Type B pancreatic cell (in vitro differentiated cells): ENCODE results near the gene ROR1. TPM values are rescaled to one million over a fixed set of nuclear protein-coding genes. Genes with fewer than 3 reads are reported as not detected.

Source experiments
- DNase-seq: peaks from one replicate; pipeline ENCODE4 v3.0.0; 2021; ENCODE audit warnings: mixed read lengths; ENCODE audit not compliant: unreplicated experiment; ENCODE audit errors: extremely low spot score
- H3K27ac Mint-ChIP-seq: 2 replicates; pipeline ENCODE4 v1.8.0; 2021; ENCODE audit warnings: mild to moderate bottlenecking, mixed read lengths
- H3K27me3 Mint-ChIP-seq: 2 replicates; pipeline ENCODE4 v1.8.0; 2021; ENCODE audit warnings: mixed read lengths
- H3K36me3 Mint-ChIP-seq: 2 replicates; pipeline ENCODE4 v1.8.0; 2021; ENCODE audit warnings: mixed read lengths
- H3K4me1 Mint-ChIP-seq: one replicate; pipeline ENCODE4 v1.8.0; 2021; ENCODE audit warnings: mixed read lengths; ENCODE audit not compliant: unreplicated experiment
- H3K4me3 Mint-ChIP-seq: 2 replicates; pipeline ENCODE4 v1.8.0; 2021; ENCODE audit warnings: mild to moderate bottlenecking, mixed read lengths
- H3K9me3 Mint-ChIP-seq: 2 replicates; pipeline ENCODE4 v1.8.0; 2021; ENCODE audit warnings: mixed read lengths
- total RNA-seq: library from RNA; stranded (reverse); gene quantifications from 2 replicates; pipeline ENCODE4 v1.2.1, GENCODE V29; 2021; ENCODE audit warnings: low replicate concordance
- TF ChIP-seq, protein P1 (sequence below): fragments of 200-600 bp; sonication (generic); conservative IDR thresholded peaks from 2 replicates; pipeline ENCODE4 v1.5.0; 2021; ENCODE audit warnings: antibody characterized with exemption, mild to moderate bottlenecking

ROR1 gene
- total RNA-seq, 1 donor from 2014 or later, result 32.0 TPM

DNA sequence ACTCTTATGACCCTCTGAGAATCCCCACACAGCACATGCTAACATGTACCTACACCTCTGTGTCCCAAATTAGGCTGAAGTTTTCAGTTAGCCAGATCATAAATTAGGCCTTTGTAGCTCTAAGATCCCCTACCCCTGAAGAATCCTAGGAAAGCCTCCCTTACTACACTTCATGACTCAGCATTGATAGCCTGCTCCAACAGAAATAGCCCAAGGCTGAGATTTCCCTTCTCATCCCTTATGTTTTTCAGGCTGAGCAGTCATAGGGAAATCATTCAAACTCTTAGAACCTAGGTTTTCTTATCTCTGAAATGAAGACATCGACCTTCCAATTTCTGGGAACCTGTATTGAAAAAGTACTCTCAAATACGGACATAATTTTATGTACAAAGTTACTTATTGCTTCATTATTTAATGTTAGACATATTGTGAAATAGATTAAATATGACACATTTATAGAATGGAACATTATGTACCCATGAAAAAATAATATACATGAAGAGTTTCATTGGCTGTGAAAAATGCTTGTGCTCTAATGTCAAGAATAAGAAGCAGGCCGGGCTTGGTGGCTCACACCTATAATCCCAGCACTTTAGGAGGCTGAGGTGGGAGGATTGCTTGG, 307.2 kb downstream of the ROR1 start:
- no peak for DNase-seq
- no peaks in the 10 kb centered on the region for H3K9me3 Mint-ChIP-seq
- H3K27ac Mint-ChIP-seq, result no peak overlapping the region
- no peaks in the 10 kb centered on the region for H3K36me3 Mint-ChIP-seq
- H3K4me1 Mint-ChIP-seq, result peaks cover 10% of the 10 kb centered on the region
- H3K4me3 Mint-ChIP-seq, result no peak overlapping the region
- TF ChIP-seq, protein P1, sequence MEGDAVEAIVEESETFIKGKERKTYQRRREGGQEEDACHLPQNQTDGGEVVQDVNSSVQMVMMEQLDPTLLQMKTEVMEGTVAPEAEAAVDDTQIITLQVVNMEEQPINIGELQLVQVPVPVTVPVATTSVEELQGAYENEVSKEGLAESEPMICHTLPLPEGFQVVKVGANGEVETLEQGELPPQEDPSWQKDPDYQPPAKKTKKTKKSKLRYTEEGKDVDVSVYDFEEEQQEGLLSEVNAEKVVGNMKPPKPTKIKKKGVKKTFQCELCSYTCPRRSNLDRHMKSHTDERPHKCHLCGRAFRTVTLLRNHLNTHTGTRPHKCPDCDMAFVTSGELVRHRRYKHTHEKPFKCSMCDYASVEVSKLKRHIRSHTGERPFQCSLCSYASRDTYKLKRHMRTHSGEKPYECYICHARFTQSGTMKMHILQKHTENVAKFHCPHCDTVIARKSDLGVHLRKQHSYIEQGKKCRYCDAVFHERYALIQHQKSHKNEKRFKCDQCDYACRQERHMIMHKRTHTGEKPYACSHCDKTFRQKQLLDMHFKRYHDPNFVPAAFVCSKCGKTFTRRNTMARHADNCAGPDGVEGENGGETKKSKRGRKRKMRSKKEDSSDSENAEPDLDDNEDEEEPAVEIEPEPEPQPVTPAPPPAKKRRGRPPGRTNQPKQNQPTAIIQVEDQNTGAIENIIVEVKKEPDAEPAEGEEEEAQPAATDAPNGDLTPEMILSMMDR, result no peak
- H3K27me3 Mint-ChIP-seq, result no peaks in the 10 kb centered on the region

- Mint-ChIP-seq H3K9me3 (no peaks in the 10 kb centered on the region), H3K4me1 (peaks cover 12% of the 10 kb centered on the region), H3K36me3 (no peaks in the 10 kb centered on the region), H3K27ac (no peak overlapping the region), H3K27me3 (no peaks in the 10 kb centered on the region), H3K4me3 (no peak overlapping the region)
- TF ChIP-seq, protein P1, result no peak
- DNase-seq, result no peak
These were observed 308.6 kb downstream of the ROR1 start for GRCh38 chr1:64082459-64082858.

- peaks cover under 1% of the 10 kb centered on the region for H3K9me3 Mint-ChIP-seq
- H3K36me3 Mint-ChIP-seq, result no peaks in the 10 kb centered on the region
- DNase-seq, result no peak
- TF ChIP-seq, protein P1, result no peak
- no peak overlapping the region for H3K4me3 Mint-ChIP-seq
- no peaks in the 10 kb centered on the region for H3K27me3 Mint-ChIP-seq
- H3K4me1 Mint-ChIP-seq, result peaks cover 20% of the 10 kb centered on the region
- no peak overlapping the region for H3K27ac Mint-ChIP-seq
These were observed 310.6 kb downstream of the ROR1 start for GRCh38 chr1:64084451-64084850.

DNA sequence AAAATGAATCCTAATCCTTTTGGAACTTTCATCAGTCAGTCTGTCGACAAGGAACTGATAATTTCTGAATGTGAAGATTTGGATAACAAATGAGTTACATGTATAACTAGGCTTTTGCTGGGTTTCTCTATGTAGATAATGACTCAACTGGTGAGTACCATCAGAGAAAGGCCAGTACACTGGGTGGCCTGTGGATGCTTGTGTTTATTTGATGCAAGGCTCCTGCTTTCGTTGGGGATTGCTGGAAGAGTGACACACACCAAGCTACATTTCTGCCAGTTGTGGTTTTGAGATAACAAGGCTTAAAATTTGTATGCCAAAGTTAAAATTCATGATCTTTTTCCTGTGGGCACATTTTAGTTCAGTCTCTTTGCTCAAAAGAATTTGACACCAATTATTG, 314.0 kb downstream of the ROR1 start:
- no peak overlapping the region for H3K27ac Mint-ChIP-seq
- DNase-seq, result no peak
- H3K4me1 Mint-ChIP-seq, result peaks cover 38% of the 10 kb centered on the region
- no peak overlapping the region for H3K4me3 Mint-ChIP-seq
- no peaks in the 10 kb centered on the region for H3K27me3 Mint-ChIP-seq
- peaks cover 7% of the 10 kb centered on the region for H3K9me3 Mint-ChIP-seq
- H3K36me3 Mint-ChIP-seq, result peaks cover 4% of the 10 kb centered on the region
- TF ChIP-seq, protein P1, result no peak

GRCh38 chr1:64090436-64090835, 316.6 kb downstream of the ROR1 start:
- H3K27ac Mint-ChIP-seq, result no peak overlapping the region
- no peak overlapping the region for H3K4me3 Mint-ChIP-seq
- TF ChIP-seq, protein P1, result no peak
- peaks cover 57% of the 10 kb centered on the region for H3K4me1 Mint-ChIP-seq
- H3K9me3 Mint-ChIP-seq, result peaks cover 7% of the 10 kb centered on the region
- no peaks in the 10 kb centered on the region for H3K27me3 Mint-ChIP-seq
- no peak for DNase-seq
- peaks cover 4% of the 10 kb centered on the region for H3K36me3 Mint-ChIP-seq
